NCI-H446 treated with DMSO at 0.1 percent for 48 hours (cell line): ENCODE measurements around the gene SH2D6.

Experiments used
- DNase-seq: peaks from one replicate; lab custom pipeline; 2025; lab: John Stamatoyannopoulos, UW

SH2D6 gene

GRCh38 chr2:85440729-85441128 lies 22.2 kb downstream of the SH2D6 start:
- DNase-seq: no peak

GRCh38 chr2:85441864-85442263 lies 23.4 kb downstream of the SH2D6 start:
- no peak for DNase-seq

- no peak for DNase-seq
Observed at GRCh38 chr2:85444629-85445172, 26.2 kb downstream of the SH2D6 start.

GRCh38 chr2:85445316-85446295 lies 27.1 kb downstream of the SH2D6 start:
- DNase-seq: no peak

GRCh38 chr2:85446296-85447221 lies 28.0 kb downstream of the SH2D6 start:
- no peak for DNase-seq

- no peak for DNase-seq
Observed at GRCh38 chr2:85447222-85447585, 28.7 kb downstream of the SH2D6 start.

GRCh38 chr2:85448461-85449213 lies 30.1 kb downstream of the SH2D6 start:
- DNase-seq: no peak

GRCh38 chr2:85449214-85449588 lies 30.7 kb downstream of the SH2D6 start:
- no peak for DNase-seq

GRCh38 chr2:85452237-85452636 lies 33.7 kb downstream of the SH2D6 start:
- DNase-seq: no peak

- DNase-seq: no peak
Observed at GRCh38 chr2:85453571-85453970, 35.1 kb downstream of the SH2D6 start.

GRCh38 chr2:85455552-85456090 lies 37.1 kb downstream of the SH2D6 start:
- DNase-seq: no peak

GRCh38 chr2:85457043-85457442 lies 38.5 kb downstream of the SH2D6 start:
- no peak for DNase-seq

GRCh38 chr2:85457877-85458316 lies 39.4 kb downstream of the SH2D6 start:
- DNase-seq: no peak

- no peak for DNase-seq
Observed at GRCh38 chr2:85458601-85459563, 40.4 kb downstream of the SH2D6 start.

- no peak for DNase-seq
Observed at GRCh38 chr2:85459771-85460170, 41.3 kb downstream of the SH2D6 start.

GRCh38 chr2:85462322-85462721 lies 43.8 kb downstream of the SH2D6 start:
- DNase-seq: no peak

- no peak for DNase-seq
Observed at GRCh38 chr2:85468096-85468703, 49.7 kb downstream of the SH2D6 start.

- no peak for DNase-seq
Observed at GRCh38 chr2:85468704-85469349, 50.3 kb downstream of the SH2D6 start.
